Measurements from ENCODE around the gene CAMK2A. TPM values are rescaled to one million over a fixed set of nuclear protein-coding genes. Genes with fewer than 3 reads are reported as not detected.

The CAMK2A gene
- total and polyA plus RNA-seq, 10 donors = 0.03 to 1.1 (median 0.66) TPM; not detected in 2

- TF ChIP-seq CTCF (IDR thresholded peaks at IDR 0.05 in 8 of 11, conservative IDR thresholded peaks at IDR 0.05 in 3 of 11) (no peak), POLR2A (IDR thresholded peaks at IDR 0.05) (no peak), POLR2AphosphoS5 (IDR thresholded peaks at IDR 0.05) (no peak)
- intact Hi-C loops (cut with DNase I; ENCODE audit: low total_unique reads) = no loop called here
- no peak for DNase-seq
- H3K27me3 ChIP-seq (replicated peaks in 1 of 7) = peaks cover 0 to 31% (median 8%) of the 10 kb centered on the region in 7 donors
- peaks cover 0 to 15% (median 6%) of the 10 kb centered on the region in 6 donors for H3K4me1 ChIP-seq
- no peaks in the 10 kb centered on the region for H3K36me3 ChIP-seq
- 64 to 66% (median 65%) methylated on average over 18 to 19 of the region's 19 CpGs for WGBS, 5 donors
- H3K4me3 ChIP-seq = no peak overlapping the region
- no peaks in the 10 kb centered on the region for H3K9me3 ChIP-seq
- no peak overlapping the region for H3K27ac ChIP-seq
These were observed 81.1 kb downstream of the CAMK2A start for GRCh38 chr5:150208187-150209098.

DNA sequence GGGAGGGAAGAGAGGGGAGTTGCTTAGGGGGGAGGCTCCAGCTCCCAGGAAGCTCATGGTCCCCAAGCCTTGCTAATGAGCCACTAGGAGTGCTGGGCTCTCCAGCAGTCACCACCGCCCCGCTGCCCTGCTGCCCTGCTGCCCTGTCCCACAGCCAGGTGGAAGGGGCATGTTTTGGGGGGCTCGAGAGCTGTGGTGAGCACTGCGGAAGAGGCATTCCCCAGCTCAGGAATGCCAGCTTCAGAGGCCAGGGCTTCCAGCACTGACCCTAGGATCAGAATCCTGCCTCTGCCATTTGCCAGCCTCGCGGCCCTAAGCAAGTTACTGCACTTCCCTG, 82.8 kb downstream of the CAMK2A start:
- Histone ChIP-seq H3K9me3 (no peaks in the 10 kb centered on the region), H3K36me3 (no peaks in the 10 kb centered on the region), H3K27ac (no peak overlapping the region), H3K27me3 (replicated peaks in 1 of 7) (peaks cover 0 to 31% (median 8%) of the 10 kb centered on the region in 7 donors), H3K4me1 (peaks cover 0 to 15% (median 6%) of the 10 kb centered on the region in 6 donors), H3K4me3 (no peak overlapping the region)
- intact Hi-C loops (cut with DNase I; ENCODE audit: low total_unique reads) = no loop called here
- no peak for DNase-seq
- TF ChIP-seq POLR2A (IDR thresholded peaks at IDR 0.05) = no peak
- WGBS, 5 donors = 74 to 95% (median 87%) methylated on average over 4 to 6 of the region's 6 CpGs

- TF ChIP-seq CTCF (IDR thresholded peaks at IDR 0.05 in 8 of 11, conservative IDR thresholded peaks at IDR 0.05 in 3 of 11) = no peak
- TF ChIP-seq POLR2A (IDR thresholded peaks at IDR 0.05) = no peak
- TF ChIP-seq POLR2AphosphoS5 (IDR thresholded peaks at IDR 0.05) = no peak
- Histone ChIP-seq H3K36me3 (no peaks in the 10 kb centered on the region), H3K27me3 (replicated peaks in 1 of 7) (peaks cover 0 to 31% (median 8%) of the 10 kb centered on the region in 7 donors), H3K4me1 (peaks cover 0 to 15% (median 6%) of the 10 kb centered on the region in 6 donors), H3K27ac (no peak overlapping the region), H3K4me3 (no peak overlapping the region), H3K9me3 (no peaks in the 10 kb centered on the region)
- DNase-seq = no peak
- WGBS, 5 donors = 68 to 81% (median 78%) methylated on average over 4 to 6 of the region's 6 CpGs
- intact Hi-C loops (cut with DNase I; ENCODE audit: low total_unique reads) = no loop called here
These were observed 83.3 kb downstream of the CAMK2A start for GRCh38 chr5:150206098-150206778.

DNA sequence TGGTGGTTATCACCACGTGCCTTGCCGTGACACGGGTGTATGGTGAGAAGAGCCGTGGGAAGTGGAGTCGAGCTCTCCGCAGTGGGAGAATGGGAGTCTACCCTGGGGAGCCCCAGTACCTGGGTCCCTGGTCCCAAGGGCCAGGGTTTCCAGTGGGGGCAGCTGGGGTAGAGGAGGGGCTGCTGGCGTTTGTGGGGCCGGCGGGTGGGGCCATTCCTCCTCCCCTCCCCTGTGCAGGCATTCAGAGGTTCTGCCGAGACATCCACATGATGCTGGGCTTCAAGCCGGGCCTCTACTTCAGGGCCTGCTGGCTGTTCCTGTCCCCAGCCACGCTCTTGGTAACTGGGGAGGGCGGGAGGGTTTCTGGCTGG, 85.0 kb downstream of the CAMK2A start:
- Histone ChIP-seq H3K27ac (no peak overlapping the region), H3K9me3 (no peaks in the 10 kb centered on the region), H3K36me3 (no peaks in the 10 kb centered on the region), H3K27me3 (replicated peaks in 1 of 7) (peaks cover 0 to 30% (median 8%) of the 10 kb centered on the region in 7 donors), H3K4me3 (no peak overlapping the region), H3K4me1 (peaks cover 0 to 13% (median 6%) of the 10 kb centered on the region in 6 donors)
- DNase-seq = no peak
- 84 to 95% (median 90%) methylated on average over 10 to 13 of the region's 13 CpGs for WGBS, 5 donors
- TF ChIP-seq CTCF (IDR thresholded peaks at IDR 0.05 in 8 of 11, conservative IDR thresholded peaks at IDR 0.05 in 3 of 11) = no peak
- TF ChIP-seq POLR2A (IDR thresholded peaks at IDR 0.05) = no peak
- TF ChIP-seq POLR2AphosphoS5 (IDR thresholded peaks at IDR 0.05) = no peak
- intact Hi-C loops (cut with DNase I; ENCODE audit: low total_unique reads) = no loop called here

Data from spleen (tissue), 11 donors.